GM23338 (cell line): Measurements from ENCODE around the gene POLD3. TPM values are rescaled to one million over a fixed set of nuclear protein-coding genes. Genes with fewer than 3 reads are reported as not detected.
"Not testable (repeated sequence)": the region's sequence is repeated elsewhere in the genome, so short reads cannot be mapped to it uniquely, and the experiment has no call there.

Experiments used
- ATAC-seq: fragments of 200-7000 bp; cut with Tn5 transposase; 3 replicates; pipeline ENCODE4 v1.9.1; 2020
- DNase-seq: peaks from one replicate; pipeline ENCODE4 v3.0.0-alpha.2; 2015; ENCODE audit warnings: low spot score
- H2AFZ ChIP-seq: fragments of 200-600 bp; sonication (generic); 2 replicates; pipeline ENCODE4 v1.8.0; 2016; ENCODE audit warnings: antibody characterized with exemption, mild to moderate bottlenecking, moderate library complexity
- H3F3A ChIP-seq: fragments of 200-600 bp; sonication (generic); replicated peaks from 2 replicates; pipeline ENCODE4 v1.8.0; 2017; ENCODE audit warnings: antibody characterized with exemption, mixed run types, low read depth
- H3K27ac ChIP-seq: fragments of 200-600 bp; sonication (generic); 2 replicates; pipeline ENCODE4 v1.6.1; 2016; ENCODE audit warnings: low read depth
- H3K27me3 ChIP-seq: fragments of 200-600 bp; sonication (generic); 2 replicates; pipeline ENCODE4 v1.8.0; 2016; ENCODE audit warnings: mild to moderate bottlenecking, mixed run types, moderate library complexity; ENCODE audit not compliant: insufficient read depth
- H3K36me3 ChIP-seq: fragments of 200-600 bp; sonication (generic); 2 replicates; pipeline ENCODE4 v1.8.0; 2016; ENCODE audit warnings: mild to moderate bottlenecking; ENCODE audit not compliant: insufficient read depth
- H3K4me1 ChIP-seq: fragments of 200-600 bp; sonication (generic); 2 replicates; pipeline ENCODE4 v1.8.0; 2016; ENCODE audit warnings: mild to moderate bottlenecking, moderate library complexity; ENCODE audit not compliant: insufficient read depth
- H3K4me2 ChIP-seq: fragments of 200-600 bp; sonication (generic); 2 replicates; pipeline ENCODE4 v1.7.1; 2017; ENCODE audit warnings: mixed run types
- H3K4me3 ChIP-seq: fragments of 200-600 bp; sonication (generic); 2 replicates; pipeline ENCODE4 v1.6.1; 2016; ENCODE audit warnings: mixed run types
- H3K79me2 ChIP-seq: fragments of 200-600 bp; sonication (generic); replicated peaks from 2 replicates; pipeline ENCODE4 v1.8.0; 2017; ENCODE audit warnings: mild to moderate bottlenecking; ENCODE audit not compliant: insufficient read depth
- H3K9me2 ChIP-seq: fragments of 200-600 bp; sonication (generic); 2 replicates; pipeline ENCODE4 v1.8.0; 2017; ENCODE audit not compliant: insufficient read depth
- H4K20me1 ChIP-seq: fragments of 200-600 bp; sonication (generic); replicated peaks from 2 replicates; pipeline ENCODE4 v1.8.0; 2017; ENCODE audit warnings: mild to moderate bottlenecking; ENCODE audit not compliant: insufficient read depth
- H3K27ac Mint-ChIP-seq: 2 replicates; pipeline ENCODE4 v1.8.0; 2020; ENCODE audit warnings: inconsistent platforms, mild to moderate bottlenecking, moderate library complexity, mixed read lengths
- H3K27me3 Mint-ChIP-seq: 3 replicates; pipeline ENCODE4 v1.8.0; 2022; ENCODE audit warnings: low read depth, mild to moderate bottlenecking, moderate library complexity, mixed read lengths, inconsistent platforms; ENCODE audit not compliant: insufficient read depth, poor library complexity
- H3K36me3 Mint-ChIP-seq: 3 replicates; pipeline ENCODE4 v1.8.0; 2021; ENCODE audit warnings: low read depth, mild to moderate bottlenecking, inconsistent platforms, moderate library complexity, mixed read lengths
- H3K4me1 Mint-ChIP-seq: 3 replicates; pipeline ENCODE4 v1.8.0; 2020; ENCODE audit warnings: mild to moderate bottlenecking, inconsistent platforms, mixed read lengths
- H3K4me3 Mint-ChIP-seq: 3 replicates; pipeline ENCODE4 v1.8.0; 2021; ENCODE audit warnings: moderate library complexity, mild to moderate bottlenecking, inconsistent platforms, mixed read lengths
- H3K9me3 Mint-ChIP-seq: 3 replicates; pipeline ENCODE4 v1.8.0; 2020; ENCODE audit warnings: moderate library complexity, mild to moderate bottlenecking, inconsistent platforms, mixed read lengths
- CREB1 ChIP-seq: fragments of 250-450 bp; sonication (Bioruptor Pico); IDR thresholded peaks from 2 replicates; pipeline ENCODE4 v1.5.0; 2020; ENCODE audit warnings: low read depth, mild to moderate bottlenecking, moderate library complexity
- EZH2phosphoT487 ChIP-seq: fragments of 200-600 bp; sonication (generic); IDR thresholded peaks from one replicate; pipeline ENCODE4 v1.8.1; 2018; ENCODE audit warnings: antibody characterized with exemption; ENCODE audit not compliant: unreplicated experiment
- JUNB ChIP-seq: IDR thresholded peaks from one replicate; pipeline ENCODE4 v1.6.1; 2016; ENCODE audit warnings: antibody characterized with exemption; ENCODE audit not compliant: unreplicated experiment
- NANOG ChIP-seq: IDR thresholded peaks from 2 replicates; pipeline ENCODE4 v1.6.1; 2016; ENCODE audit warnings: antibody characterized with exemption, borderline replicate concordance
- POLR2AphosphoS5 ChIP-seq: IDR thresholded peaks from 2 replicates; pipeline ENCODE4 v1.6.1; 2016; ENCODE audit warnings: antibody characterized with exemption, low read depth
- STAT1 ChIP-seq: IDR thresholded peaks from one replicate; pipeline ENCODE4 v1.6.1; 2016; ENCODE audit warnings: antibody characterized with exemption; ENCODE audit not compliant: unreplicated experiment
- ZNF114 ChIP-seq: fragments of 250-450 bp; sonication (Bioruptor Pico); IDR thresholded peaks from 2 replicates; pipeline ENCODE4 v1.5.0; 2020; ENCODE audit warnings: mild to moderate bottlenecking, moderate library complexity
- ZNF331 ChIP-seq: fragments of 250-450 bp; sonication (Bioruptor Pico); IDR thresholded peaks from 2 replicates; pipeline ENCODE4 v1.5.0; 2020; ENCODE audit warnings: low read depth, mild to moderate bottlenecking, moderate library complexity
- polyA plus RNA-seq: library from polyadenylated mRNA; unstranded; fragments of >200 nt; fragmentation: Nextera tagmentation; extraction: Ambion mirVana; gene quantifications from 2 replicates; pipeline ENCODE4 v1.2.1, GENCODE V29; 2016
- total RNA-seq: library from RNA; depleted of rRNA; stranded (reverse); fragments of >200 nt; shearing (Covaris generic); gene quantifications from 2 replicates; pipeline ENCODE4 v1.2.3, GENCODE V29; 2014
- TF ChIP-seq, protein P1 (sequence below): IDR thresholded peaks from 2 replicates; pipeline ENCODE4 v1.6.1; 2016; ENCODE audit warnings: antibody characterized with exemption
- TF ChIP-seq, protein P2 (sequence below): IDR thresholded peaks from one replicate; pipeline ENCODE4 v1.6.1; 2018; ENCODE audit warnings: antibody characterized with exemption; ENCODE audit not compliant: unreplicated experiment

Gene POLD3
- total and polyA plus RNA-seq, 2 experiments from 2014 or later, result 21.9 to 50.1 TPM

GRCh38 chr11:74650498-74650897 lies 58.1 kb downstream of the POLD3 start:
- no peaks in the 10 kb centered on the region for H3K4me1 ChIP-seq
- Mint-ChIP-seq H3K36me3 (peaks cover 14% of the 10 kb centered on the region; the same call in 2 of the 3 replicates), H3K4me3 (no peak overlapping the region), H3K9me3 (no peaks in the 10 kb centered on the region), H3K27me3 (no peaks in the 10 kb centered on the region), H3K4me1 (peaks cover 2% of the 10 kb centered on the region; the same call in 1 of the 3 replicates), H3K27ac (no peak overlapping the region)
- 0 out of 2 replicates have a peak, but pooled peaks cover 9% of the 10 kb centered on the region for H3K9me2 ChIP-seq
- H3K36me3 ChIP-seq, result no peaks in the 10 kb centered on the region
- no peak for DNase-seq
- TF ChIP-seq ZNF114 (CRISPR knock-in tag) (no peak), EZH2phosphoT487 (no peak), ZNF331 (CRISPR knock-in tag) (no peak), STAT1 (no peak), CREB1 (no peak), JUNB (no peak), NANOG (no peak), POLR2AphosphoS5 (no peak)
- TF ChIP-seq, protein P1, sequence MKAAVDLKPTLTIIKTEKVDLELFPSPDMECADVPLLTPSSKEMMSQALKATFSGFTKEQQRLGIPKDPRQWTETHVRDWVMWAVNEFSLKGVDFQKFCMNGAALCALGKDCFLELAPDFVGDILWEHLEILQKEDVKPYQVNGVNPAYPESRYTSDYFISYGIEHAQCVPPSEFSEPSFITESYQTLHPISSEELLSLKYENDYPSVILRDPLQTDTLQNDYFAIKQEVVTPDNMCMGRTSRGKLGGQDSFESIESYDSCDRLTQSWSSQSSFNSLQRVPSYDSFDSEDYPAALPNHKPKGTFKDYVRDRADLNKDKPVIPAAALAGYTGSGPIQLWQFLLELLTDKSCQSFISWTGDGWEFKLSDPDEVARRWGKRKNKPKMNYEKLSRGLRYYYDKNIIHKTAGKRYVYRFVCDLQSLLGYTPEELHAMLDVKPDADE, result no peak
- TF ChIP-seq, protein P2, sequence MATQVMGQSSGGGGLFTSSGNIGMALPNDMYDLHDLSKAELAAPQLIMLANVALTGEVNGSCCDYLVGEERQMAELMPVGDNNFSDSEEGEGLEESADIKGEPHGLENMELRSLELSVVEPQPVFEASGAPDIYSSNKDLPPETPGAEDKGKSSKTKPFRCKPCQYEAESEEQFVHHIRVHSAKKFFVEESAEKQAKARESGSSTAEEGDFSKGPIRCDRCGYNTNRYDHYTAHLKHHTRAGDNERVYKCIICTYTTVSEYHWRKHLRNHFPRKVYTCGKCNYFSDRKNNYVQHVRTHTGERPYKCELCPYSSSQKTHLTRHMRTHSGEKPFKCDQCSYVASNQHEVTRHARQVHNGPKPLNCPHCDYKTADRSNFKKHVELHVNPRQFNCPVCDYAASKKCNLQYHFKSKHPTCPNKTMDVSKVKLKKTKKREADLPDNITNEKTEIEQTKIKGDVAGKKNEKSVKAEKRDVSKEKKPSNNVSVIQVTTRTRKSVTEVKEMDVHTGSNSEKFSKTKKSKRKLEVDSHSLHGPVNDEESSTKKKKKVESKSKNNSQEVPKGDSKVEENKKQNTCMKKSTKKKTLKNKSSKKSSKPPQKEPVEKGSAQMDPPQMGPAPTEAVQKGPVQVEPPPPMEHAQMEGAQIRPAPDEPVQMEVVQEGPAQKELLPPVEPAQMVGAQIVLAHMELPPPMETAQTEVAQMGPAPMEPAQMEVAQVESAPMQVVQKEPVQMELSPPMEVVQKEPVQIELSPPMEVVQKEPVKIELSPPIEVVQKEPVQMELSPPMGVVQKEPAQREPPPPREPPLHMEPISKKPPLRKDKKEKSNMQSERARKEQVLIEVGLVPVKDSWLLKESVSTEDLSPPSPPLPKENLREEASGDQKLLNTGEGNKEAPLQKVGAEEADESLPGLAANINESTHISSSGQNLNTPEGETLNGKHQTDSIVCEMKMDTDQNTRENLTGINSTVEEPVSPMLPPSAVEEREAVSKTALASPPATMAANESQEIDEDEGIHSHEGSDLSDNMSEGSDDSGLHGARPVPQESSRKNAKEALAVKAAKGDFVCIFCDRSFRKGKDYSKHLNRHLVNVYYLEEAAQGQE, result no peak
- H3K79me2 ChIP-seq, result no peaks in the 10 kb centered on the region
- ATAC-seq, result no peak
- H3F3A ChIP-seq, result no peaks in the 10 kb centered on the region
- no peak overlapping the region for H3K4me3 ChIP-seq
- H3K4me2 ChIP-seq, result no peak overlapping the region
- no peak overlapping the region for H2AFZ ChIP-seq
- H4K20me1 ChIP-seq, result peaks cover 3% of the 10 kb centered on the region; the same call in 1 of the 2 replicates
- H3K27ac ChIP-seq, result no peak overlapping the region
- no peaks in the 10 kb centered on the region for H3K27me3 ChIP-seq

- Histone ChIP-seq H3F3A (no peaks in the 10 kb centered on the region), H3K27ac (no peak overlapping the region), H3K9me2 (0 out of 2 replicates have a peak, but pooled peaks cover 9% of the 10 kb centered on the region), H2AFZ (no peak overlapping the region), H3K79me2 (no peaks in the 10 kb centered on the region), H3K27me3 (no peaks in the 10 kb centered on the region), H3K36me3 (no peaks in the 10 kb centered on the region), H3K4me2 (no peak overlapping the region), H3K4me1 (no peaks in the 10 kb centered on the region), H4K20me1 (no peaks in the 10 kb centered on the region), H3K4me3 (no peak overlapping the region)
- Mint-ChIP-seq H3K36me3 (peaks cover 36% of the 10 kb centered on the region), H3K4me3 (no peak overlapping the region), H3K27ac (no peak overlapping the region), H3K4me1 (no peaks in the 10 kb centered on the region), H3K27me3 (no peaks in the 10 kb centered on the region), H3K9me3 (peaks cover 22% of the 10 kb centered on the region)
- ATAC-seq (no peak), DNase-seq (no peak)
- no peak for TF ChIP-seq POLR2AphosphoS5
- TF ChIP-seq, protein P1, result no peak
Observed at GRCh38 chr11:74654976-74655375, 62.6 kb downstream of the POLD3 start.

DNA sequence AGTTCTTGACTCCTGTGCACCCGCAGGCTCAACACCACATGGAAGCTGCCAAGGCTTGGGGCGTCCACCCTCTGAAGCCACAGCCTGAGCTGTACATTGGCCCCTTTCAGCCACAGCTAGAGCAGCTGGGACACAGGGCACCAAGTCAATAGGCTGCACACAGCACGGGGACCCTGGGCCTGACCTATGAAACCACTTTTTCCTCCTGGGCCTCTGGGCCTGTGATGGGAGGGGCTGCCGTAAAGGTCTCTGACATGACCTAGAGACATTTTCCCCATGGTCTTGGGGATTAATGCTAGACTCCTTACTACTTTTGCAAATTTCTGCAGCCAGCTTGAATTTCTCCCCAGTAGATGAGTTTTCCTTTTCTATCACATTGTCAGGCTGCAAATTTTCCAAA lies 66.7 kb downstream of the POLD3 start:
- DNase-seq, H3K4me3 Mint-ChIP-seq, H3K4me1 ChIP-seq, H3K79me2 ChIP-seq, H3K4me2 ChIP-seq, H2AFZ ChIP-seq, H3K36me3 ChIP-seq, H4K20me1 ChIP-seq, H3K27me3 Mint-ChIP-seq, H3F3A ChIP-seq, H3K4me3 ChIP-seq, ATAC-seq, H3K27ac Mint-ChIP-seq, H3K27ac ChIP-seq, H3K9me2 ChIP-seq, H3K27me3 ChIP-seq: not testable (repeated sequence)
- H3K9me3 Mint-ChIP-seq, result peaks cover 27% of the 10 kb centered on the region
- peaks cover 13% of the 10 kb centered on the region for H3K4me1 Mint-ChIP-seq
- peaks cover 36% of the 10 kb centered on the region for H3K36me3 Mint-ChIP-seq
